Measurements from ENCODE around the gene HOXA11.
A peak's percentile ranks its signal among the peaks of the same experiment; 100 is the strongest.

Gene HOXA11

DNA sequence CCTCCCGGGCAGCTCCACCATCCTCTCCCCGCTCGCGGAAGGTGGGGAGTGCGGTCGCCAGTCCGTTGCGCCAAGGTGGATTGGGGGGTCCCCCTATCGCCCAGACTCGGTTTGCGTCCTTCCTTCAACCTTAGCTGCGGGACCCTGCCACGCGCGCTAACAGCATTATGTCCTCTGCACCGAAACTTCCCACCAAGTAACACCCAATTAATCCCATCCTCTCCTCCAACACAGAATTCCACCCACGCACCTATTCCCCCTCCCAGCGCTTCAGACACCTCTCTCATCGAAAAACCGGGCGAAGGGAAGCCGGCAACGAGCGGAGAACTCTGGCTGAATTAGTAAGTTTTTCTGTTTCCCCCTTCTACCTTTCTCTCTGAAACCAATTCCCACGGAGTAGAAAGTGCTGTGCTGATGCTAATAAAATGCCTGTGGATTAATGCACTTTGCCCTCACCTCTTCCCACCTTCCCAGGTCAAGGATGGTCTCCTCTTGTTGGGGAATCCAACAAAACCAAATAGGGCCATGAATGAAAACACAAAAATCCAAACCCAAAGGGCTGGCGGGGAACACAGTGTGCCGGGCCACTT lies 33.6 kb downstream of the HOXA11 start:
- peak overlapping the region; percentile 77; the same call in 1 of the 2 replicates for H3K27ac ChIP-seq
- TF ChIP-seq, protein P1, sequence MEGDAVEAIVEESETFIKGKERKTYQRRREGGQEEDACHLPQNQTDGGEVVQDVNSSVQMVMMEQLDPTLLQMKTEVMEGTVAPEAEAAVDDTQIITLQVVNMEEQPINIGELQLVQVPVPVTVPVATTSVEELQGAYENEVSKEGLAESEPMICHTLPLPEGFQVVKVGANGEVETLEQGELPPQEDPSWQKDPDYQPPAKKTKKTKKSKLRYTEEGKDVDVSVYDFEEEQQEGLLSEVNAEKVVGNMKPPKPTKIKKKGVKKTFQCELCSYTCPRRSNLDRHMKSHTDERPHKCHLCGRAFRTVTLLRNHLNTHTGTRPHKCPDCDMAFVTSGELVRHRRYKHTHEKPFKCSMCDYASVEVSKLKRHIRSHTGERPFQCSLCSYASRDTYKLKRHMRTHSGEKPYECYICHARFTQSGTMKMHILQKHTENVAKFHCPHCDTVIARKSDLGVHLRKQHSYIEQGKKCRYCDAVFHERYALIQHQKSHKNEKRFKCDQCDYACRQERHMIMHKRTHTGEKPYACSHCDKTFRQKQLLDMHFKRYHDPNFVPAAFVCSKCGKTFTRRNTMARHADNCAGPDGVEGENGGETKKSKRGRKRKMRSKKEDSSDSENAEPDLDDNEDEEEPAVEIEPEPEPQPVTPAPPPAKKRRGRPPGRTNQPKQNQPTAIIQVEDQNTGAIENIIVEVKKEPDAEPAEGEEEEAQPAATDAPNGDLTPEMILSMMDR (conservative IDR thresholded peaks at IDR 0.05) = no peak
- TF ChIP-seq ZFX (IDR thresholded peaks at IDR 0.05) = no peak

DNA sequence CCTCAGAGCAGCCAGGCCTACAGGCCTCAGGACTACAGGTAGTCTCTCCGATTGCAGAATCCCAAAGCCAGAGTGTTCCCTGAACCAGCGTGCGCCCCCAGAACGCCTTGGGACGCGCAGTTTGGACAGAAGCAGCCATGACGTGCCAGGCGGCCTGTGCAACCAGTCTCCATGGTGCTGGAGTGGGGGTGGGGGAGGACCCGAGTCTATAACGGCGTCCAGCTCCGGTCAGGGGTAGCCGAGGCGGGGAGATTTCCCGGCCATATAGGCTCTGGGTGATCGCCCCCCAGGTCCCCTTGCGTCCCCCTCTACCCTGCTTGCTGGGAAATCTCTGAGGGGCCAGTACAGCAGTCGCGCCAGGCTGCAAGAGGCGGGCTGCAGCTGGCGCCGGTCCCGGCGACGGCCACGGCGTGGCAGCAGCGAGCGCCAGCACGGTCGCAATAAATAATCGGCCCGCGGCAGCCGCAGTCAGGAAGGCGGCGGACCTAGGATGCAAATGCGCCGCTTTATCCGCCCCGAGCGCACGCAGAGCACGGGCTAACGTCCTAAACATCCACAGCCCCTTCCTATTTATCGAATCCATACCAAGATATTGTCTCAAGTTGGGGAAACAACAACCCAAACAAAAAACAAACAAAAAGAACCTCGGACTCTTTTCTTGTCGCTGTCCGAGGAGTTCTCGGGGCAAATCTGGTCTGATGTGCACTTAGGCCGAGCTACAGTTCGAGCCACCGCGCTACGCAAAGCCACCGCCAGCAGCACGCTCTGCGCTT lies 34.3 kb downstream of the HOXA11 start:
- H3K27ac ChIP-seq = peak overlapping the region; percentile 77
- TF ChIP-seq ZFX (IDR thresholded peaks at IDR 0.05) = peak; percentile 84; the same call in 1 of the 2 replicates
- TF ChIP-seq, protein P1 (conservative IDR thresholded peaks at IDR 0.05) = peak; percentile 92

DNA sequence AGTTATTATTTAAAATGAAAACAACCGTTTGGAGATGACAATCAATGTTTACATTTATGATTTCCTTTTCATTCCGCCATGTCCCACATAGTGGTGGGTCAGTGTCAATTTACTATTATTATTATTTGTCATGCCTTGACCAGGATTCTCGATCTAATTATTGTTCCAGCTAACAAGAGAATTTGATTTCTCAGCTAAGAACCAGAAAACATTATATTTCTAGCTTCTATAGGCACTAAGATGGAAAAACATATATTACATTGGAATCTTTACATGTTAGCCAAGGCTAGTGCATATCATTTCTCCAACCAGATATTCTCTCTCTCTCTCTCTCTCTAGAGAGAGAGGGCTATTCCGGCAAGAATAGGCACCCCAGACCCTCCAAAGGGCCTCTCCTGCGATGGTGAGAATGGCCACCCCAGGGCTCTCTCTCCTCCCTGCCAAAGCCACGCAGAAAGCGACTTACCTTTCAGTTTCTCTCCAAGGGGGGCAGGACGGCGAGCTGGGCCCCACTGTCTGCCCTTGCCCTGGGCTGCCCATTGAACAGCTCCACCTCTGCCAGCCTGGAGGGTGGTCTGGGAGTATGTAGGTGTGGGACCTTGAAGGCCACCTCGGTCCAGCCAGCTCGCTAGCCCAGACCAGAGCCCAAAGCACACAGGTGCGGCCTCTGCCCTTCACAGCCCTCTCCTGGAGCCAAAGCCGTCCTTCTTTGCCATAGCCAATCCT lies 35.0 kb downstream of the HOXA11 start:
- TF ChIP-seq, protein P1 (conservative IDR thresholded peaks at IDR 0.05) = no peak
- no peak for TF ChIP-seq ZFX (IDR thresholded peaks at IDR 0.05)
- peak overlapping the region; percentile 77 for H3K27ac ChIP-seq

DNA sequence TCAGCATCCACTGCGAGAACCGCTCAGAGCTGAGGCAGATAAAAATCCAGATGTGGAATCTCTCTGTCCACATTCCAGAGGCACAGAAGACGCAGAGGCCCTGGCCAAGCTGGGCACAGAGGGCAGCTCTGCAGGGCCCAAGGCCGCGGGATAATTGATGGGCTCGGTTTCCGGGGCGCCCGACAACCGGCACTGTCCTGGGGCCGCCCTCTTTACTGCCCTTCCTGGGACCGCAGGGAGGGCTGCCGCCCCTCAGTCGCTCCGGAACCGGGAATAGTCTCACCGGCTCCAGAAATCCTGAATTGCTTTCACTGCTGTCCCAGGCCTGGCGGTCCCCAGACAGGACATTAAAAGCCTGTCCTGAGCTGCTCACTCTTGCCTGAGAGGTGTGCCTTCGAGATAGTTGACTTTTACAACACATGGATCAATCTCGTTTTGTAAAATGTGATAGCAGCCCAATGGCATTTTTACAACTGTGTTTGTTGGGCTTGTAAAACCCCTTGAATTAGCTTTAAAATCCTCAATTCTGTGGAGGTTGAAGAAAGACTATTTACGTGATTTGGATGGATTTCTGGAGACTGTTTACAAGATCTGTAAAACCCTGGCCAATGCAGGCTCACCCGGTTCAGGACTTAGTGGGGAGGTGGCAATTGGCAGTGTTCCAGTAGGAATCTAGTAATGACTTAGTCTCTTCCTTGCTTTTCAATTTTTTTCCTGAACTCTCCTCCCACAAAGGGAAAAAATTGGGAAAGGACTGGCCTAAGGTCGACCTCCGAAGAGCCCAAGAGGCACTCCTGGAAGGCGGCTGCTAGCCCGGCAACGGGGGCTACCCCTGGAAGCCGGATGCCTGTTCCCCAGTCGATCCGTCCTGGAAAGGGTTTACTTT lies 36.0 kb downstream of the HOXA11 start:
- H3K27ac ChIP-seq = peak overlapping the region; percentile 47
- TF ChIP-seq, protein P1 (conservative IDR thresholded peaks at IDR 0.05) = no peak
- TF ChIP-seq ZFX (IDR thresholded peaks at IDR 0.05) = no peak

DNA sequence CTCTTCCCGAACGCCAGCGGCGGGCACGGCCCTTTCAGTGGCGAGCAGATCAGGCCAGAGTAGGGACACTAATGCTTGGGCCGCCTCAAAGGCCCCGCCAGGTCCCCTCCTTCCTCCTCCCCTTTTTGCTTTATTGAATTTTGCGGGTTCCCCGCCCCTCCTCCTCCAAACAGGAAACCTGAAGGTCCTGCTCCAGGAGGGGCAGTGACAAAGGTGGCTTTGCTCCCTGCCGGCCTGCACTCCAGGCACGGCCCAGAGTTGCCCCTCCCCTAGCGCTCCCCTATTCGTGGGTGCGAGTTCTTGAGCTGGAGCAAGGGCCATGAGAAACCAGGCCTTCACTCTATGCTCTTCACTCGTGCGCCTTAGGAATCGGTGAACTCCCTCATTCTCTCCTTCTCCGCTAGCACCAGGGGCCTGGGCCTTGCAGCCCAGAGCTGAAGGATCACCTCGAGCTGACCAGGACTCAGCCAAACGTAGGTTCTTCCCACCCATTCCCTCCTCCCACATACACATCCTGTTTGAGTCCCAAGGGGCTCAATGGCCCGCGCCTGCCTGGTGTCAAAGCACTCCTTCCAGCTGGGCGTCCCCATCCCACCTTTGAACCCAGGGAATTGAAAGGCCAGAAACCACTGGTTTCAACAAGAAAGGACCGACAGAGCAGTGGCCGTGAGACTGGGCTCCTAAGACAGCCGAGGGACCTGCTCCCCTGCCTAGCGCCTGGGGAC lies 36.8 kb downstream of the HOXA11 start:
- H3K27ac ChIP-seq = peak overlapping the region; percentile 47
- TF ChIP-seq, protein P1 (conservative IDR thresholded peaks at IDR 0.05) = no peak
- TF ChIP-seq ZFX (IDR thresholded peaks at IDR 0.05) = no peak

DNA sequence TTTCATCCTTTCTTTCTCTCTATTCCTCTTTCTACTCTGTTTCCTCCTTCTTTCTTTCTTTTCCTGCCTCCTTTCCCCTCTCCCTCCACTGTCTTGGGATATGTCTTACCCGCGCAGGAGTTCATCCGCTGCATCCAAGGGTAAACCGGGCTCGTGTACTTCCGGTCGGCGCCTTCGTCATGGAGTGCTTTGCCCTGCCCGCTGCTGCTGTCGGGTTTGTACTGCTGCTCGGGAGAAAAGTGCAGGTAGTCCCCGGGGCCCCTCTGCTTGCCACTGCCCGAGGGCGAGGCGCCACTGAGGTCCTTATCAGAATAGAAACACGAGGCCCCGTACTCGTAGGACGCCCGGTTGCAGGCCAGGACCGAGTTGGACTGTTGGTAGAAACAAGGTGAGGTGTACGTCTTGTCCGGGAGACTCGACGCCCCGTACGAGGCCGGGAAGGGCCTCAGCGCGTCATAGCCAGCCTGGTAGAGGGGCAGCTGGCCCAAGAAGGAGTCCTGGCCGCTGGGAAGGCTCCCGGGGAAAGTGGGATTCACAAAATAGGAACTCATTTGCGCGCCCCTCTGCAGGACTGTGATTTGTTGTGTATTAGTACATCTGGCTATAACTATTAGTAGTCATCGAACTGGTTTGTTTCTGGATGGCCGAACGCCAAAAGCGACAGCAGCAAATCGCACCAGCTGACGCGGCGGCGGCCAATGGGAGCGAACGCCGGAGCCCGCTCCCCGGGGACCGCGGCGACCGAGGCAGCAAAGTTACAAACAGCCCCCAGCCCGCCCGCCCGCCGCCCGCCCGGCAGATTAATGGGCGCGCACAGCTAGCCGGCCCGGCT lies 37.6 kb downstream of the HOXA11 start, which contains the start of gene HOXA6:
Gene HOXA6 (minus strand): TSS at position 576 of the 832 bp plus-strand sequence. CDS start 25 bp downstream, at position 551.
- peak within 1 kb of the TSS; percentile 47 for H3K27ac ChIP-seq
- TF ChIP-seq, protein P1 (conservative IDR thresholded peaks at IDR 0.05) = no peak
- TF ChIP-seq ZFX (IDR thresholded peaks at IDR 0.05) = no peak

Measured in C4-2B (cell line).